GM12873 (cell line): ENCODE measurements around the gene GIMAP6.

ENCODE experiments used
- TF ChIP-seq, protein P1 (sequence below): IDR thresholded peaks from 2 replicates; pipeline ENCODE4 v1.5.1; 2012; ENCODE audit warnings: low read depth, mild to moderate bottlenecking, moderate library complexity, low read length, control low read depth; ENCODE audit not compliant: insufficient read depth; ENCODE audit errors: missing control alignments

GIMAP6 gene

GRCh38 chr7:150663802-150664494, 31.8 kb upstream of the GIMAP6 start:
- TF ChIP-seq, protein P1, sequence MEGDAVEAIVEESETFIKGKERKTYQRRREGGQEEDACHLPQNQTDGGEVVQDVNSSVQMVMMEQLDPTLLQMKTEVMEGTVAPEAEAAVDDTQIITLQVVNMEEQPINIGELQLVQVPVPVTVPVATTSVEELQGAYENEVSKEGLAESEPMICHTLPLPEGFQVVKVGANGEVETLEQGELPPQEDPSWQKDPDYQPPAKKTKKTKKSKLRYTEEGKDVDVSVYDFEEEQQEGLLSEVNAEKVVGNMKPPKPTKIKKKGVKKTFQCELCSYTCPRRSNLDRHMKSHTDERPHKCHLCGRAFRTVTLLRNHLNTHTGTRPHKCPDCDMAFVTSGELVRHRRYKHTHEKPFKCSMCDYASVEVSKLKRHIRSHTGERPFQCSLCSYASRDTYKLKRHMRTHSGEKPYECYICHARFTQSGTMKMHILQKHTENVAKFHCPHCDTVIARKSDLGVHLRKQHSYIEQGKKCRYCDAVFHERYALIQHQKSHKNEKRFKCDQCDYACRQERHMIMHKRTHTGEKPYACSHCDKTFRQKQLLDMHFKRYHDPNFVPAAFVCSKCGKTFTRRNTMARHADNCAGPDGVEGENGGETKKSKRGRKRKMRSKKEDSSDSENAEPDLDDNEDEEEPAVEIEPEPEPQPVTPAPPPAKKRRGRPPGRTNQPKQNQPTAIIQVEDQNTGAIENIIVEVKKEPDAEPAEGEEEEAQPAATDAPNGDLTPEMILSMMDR, result no peak

- TF ChIP-seq, protein P1, result no peak
These were observed 28.9 kb upstream of the GIMAP6 start for GRCh38 chr7:150660939-150661613.

- TF ChIP-seq, protein P1, result no peak
These were observed 25.3 kb upstream of the GIMAP6 start for GRCh38 chr7:150657526-150657925.

- TF ChIP-seq, protein P1, result no peak
These were observed 23.9 kb upstream of the GIMAP6 start for GRCh38 chr7:150656047-150656446.

- TF ChIP-seq, protein P1, result no peak
These were observed 22.5 kb upstream of the GIMAP6 start for GRCh38 chr7:150654692-150655091.

GRCh38 chr7:150649080-150649385, 16.8 kb upstream of the GIMAP6 start:
- TF ChIP-seq, protein P1, result no peak

DNA sequence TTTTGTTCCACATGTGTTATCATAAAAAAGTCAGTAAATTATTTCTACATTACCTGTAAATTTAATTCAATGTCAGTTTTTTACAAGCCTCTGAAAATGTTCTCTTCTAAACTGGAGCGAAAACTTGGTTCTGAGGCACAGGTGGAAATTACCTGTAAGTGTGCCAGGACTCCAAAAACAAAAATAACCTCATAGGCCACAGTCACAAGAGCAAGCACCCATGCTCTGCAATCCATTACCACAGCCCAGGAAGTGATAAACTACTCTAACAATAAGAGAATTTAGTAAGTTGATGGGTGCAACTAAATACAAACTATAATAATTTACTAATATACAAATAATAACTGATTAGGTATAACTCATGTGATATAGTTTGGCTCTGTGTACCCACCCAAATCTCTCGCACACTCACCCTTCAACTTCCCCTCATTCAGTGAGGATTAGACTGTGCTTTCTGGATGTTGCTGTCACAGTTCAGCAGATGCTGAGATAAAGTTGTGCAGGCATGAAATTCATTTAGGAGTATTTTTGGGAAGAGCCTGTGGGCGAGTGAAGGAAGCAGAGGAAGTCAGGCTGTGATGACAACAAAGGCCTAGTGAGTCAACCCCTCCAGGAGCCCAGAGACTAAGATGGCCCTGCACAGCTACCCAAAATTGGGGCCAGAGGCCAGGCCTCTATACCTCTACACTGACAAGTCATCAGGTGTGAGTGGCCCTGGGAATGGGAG, 16.3 kb upstream of the GIMAP6 start:
- TF ChIP-seq, protein P1, result no peak
